CD4-positive, alpha-beta T cell (primary cell): ENCODE results near the gene E2F2. TPM values are rescaled to one million over a fixed set of nuclear protein-coding genes. Genes with fewer than 3 reads are reported as not detected.

Experiments used
- ATAC-seq: fragments of 200-7000 bp; cut with Tn5 transposase; one replicate; pipeline ENCODE4 v1.10.0; 2022; ENCODE audit warnings: mild to moderate bottlenecking; ENCODE audit not compliant: poor library complexity
- CTCF ChIA-PET: fragments of 350-600 bp; sonication (Branson Sonifier 250); formaldehyde crosslinking; loops from one replicate; lab custom pipeline; 2021; ENCODE audit warnings: antibody characterized with exemption, inconsistent platforms; lab: Charles Lee
- POLR2A ChIA-PET: fragments of 350-600 bp; sonication (Branson Sonifier 250); formaldehyde crosslinking; loops from one replicate; lab custom pipeline; 2021; ENCODE audit warnings: antibody characterized with exemption, inconsistent platforms; lab: Charles Lee
- DNase-seq, 14 experiments: peaks; one replicate each; pipeline ENCODE4 v3.0.0-alpha.2; 2013 to 2020; ENCODE audit warnings: mixed read lengths in 2 of 14
- H3K27ac ChIP-seq, 2 donors: one replicate each; pipeline versions ENCODE4 v1.5.1 to v1.7.0; 2013; ENCODE audit warnings: low read length in 2 of 2, low read depth in 1 of 2, mild to moderate bottlenecking in 1 of 2
- H3K27me3 ChIP-seq, 2 experiments: 1 replicate in 1 of 2; 2 replicates in 1 of 2; pipeline versions ENCODE4 v1.6.1 to v1.7.0; 2013; ENCODE audit warnings: low read length in 2 of 2, control low read depth in 1 of 2, mild to moderate bottlenecking in 1 of 2, moderate library complexity in 1 of 2; ENCODE audit not compliant: insufficient read depth in 2 of 2, control insufficient read depth in 1 of 2
- H3K36me3 ChIP-seq: one replicate; pipeline ENCODE4 v1.6.1; 2013; ENCODE audit warnings: low read length, control low read depth; ENCODE audit not compliant: insufficient read depth
- H3K4me1 ChIP-seq: one replicate; pipeline ENCODE4 v1.6.1; 2013; ENCODE audit warnings: low read length, control low read depth; ENCODE audit not compliant: insufficient read depth
- H3K4me3 ChIP-seq: one replicate; pipeline ENCODE4 v1.5.1; 2013; ENCODE audit warnings: mild to moderate bottlenecking, low read length, moderate library complexity
- H3K9me3 ChIP-seq, 2 experiments: 1 replicate in 1 of 2; 2 replicates in 1 of 2; pipeline versions ENCODE4 v1.6.1 to v1.7.0; 2013; ENCODE audit warnings: low read length in 2 of 2, mild to moderate bottlenecking in 2 of 2, control low read depth in 1 of 2, moderate library complexity in 1 of 2; ENCODE audit not compliant: control insufficient read depth in 1 of 2, insufficient read depth in 1 of 2
- H3K27ac Mint-ChIP-seq: one replicate; pipeline ENCODE4 v1.8.0; 2020; ENCODE audit warnings: mixed read lengths
- H3K27me3 Mint-ChIP-seq: one replicate; pipeline ENCODE4 v1.8.0; 2021; ENCODE audit warnings: mixed read lengths
- H3K36me3 Mint-ChIP-seq: one replicate; pipeline ENCODE4 v1.8.0; 2021; ENCODE audit warnings: low read depth, mixed read lengths
- H3K4me1 Mint-ChIP-seq: one replicate; pipeline ENCODE4 v1.8.0; 2021; ENCODE audit warnings: low read depth, mixed read lengths
- H3K4me3 Mint-ChIP-seq: one replicate; pipeline ENCODE4 v1.8.0; 2020; ENCODE audit warnings: mild to moderate bottlenecking, mixed read lengths
- H3K9me3 Mint-ChIP-seq: one replicate; pipeline ENCODE4 v1.8.0; 2020; ENCODE audit warnings: mixed read lengths
- intact Hi-C, 2 experiments: fragments of 100-400 bp; cut with DNase I in 1 of 2; cut with micrococcal nuclease in 1 of 2; formaldehyde crosslinking; loops; one replicate each; pipeline versions ENCODE4 v1.15.1 to v1.9.0; 2023 to 2025; cut with DNase I, micrococcal nuclease
- total RNA-seq, 174 experiments: library from RNA in 2 of 174; stranded (reverse) in 2 of 174; gene quantifications; one replicate each; pipeline ENCODE4 v1.2.3 and lab custom pipeline; 2021 to 2026
- TF ChIP-seq, protein P1 (sequence below): fragments of 200-600 bp; IDR thresholded peaks from one replicate; pipeline ENCODE4 v1.8.0; 2022; ENCODE audit warnings: antibody characterized with exemption, mild to moderate bottlenecking

E2F2 gene
- total RNA-seq, 2 experiments from 2014 or later: 0.50 to 0.69 TPM

DNA sequence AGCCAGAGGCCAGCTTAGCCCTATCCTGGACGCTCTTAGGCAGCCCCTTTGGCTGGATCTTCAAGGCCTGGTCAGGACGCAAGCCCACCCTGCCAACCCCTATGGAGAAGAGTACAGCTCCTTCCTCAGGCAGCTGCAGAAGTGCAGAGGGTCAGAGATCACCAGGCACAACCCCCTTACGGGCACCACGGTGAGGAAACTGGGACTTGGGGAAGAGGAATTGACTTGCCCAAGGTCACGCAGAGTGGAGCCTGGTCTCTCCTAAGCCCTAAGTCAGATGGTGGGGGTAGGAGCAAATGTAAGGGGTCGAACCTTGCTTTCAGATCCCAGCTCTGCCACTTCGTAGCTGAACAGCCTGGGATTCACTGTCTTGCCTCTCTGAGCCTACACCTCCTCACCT is 3.7 kb downstream of the E2F2 start:
- CTCF ChIA-PET: interaction anchor here (0.7 to 5.4 kb wide), 8 partner anchors 13 to 490 kb away, joined by 3 to 63 read pairs (median 8); partner anchors contain the start of genes ASAP3 and RPL11
- POLR2A ChIA-PET: interaction anchor here (0.7 to 5.9 kb wide), 12 partner anchors 9 to 1903 kb away, joined by 3 to 38 read pairs (median 5); partner anchors contain the start of genes HNRNPR, ID3, MACO1 and RPL11
- H3K4me1 ChIP-seq: peaks cover 88% of the 10 kb centered on the region
- intact Hi-C loops: no loop called here
- H3K9me3 ChIP-seq: no peaks in the 10 kb centered on the region
- ATAC-seq (no peak), DNase-seq (no peak)
- peak overlapping the region in 1 of 2 donors; percentile 58 for H3K27ac ChIP-seq
- no peaks in the 10 kb centered on the region for H3K36me3 ChIP-seq
- H3K27ac Mint-ChIP-seq: peak overlapping the region; percentile 88
- TF ChIP-seq, protein P1, sequence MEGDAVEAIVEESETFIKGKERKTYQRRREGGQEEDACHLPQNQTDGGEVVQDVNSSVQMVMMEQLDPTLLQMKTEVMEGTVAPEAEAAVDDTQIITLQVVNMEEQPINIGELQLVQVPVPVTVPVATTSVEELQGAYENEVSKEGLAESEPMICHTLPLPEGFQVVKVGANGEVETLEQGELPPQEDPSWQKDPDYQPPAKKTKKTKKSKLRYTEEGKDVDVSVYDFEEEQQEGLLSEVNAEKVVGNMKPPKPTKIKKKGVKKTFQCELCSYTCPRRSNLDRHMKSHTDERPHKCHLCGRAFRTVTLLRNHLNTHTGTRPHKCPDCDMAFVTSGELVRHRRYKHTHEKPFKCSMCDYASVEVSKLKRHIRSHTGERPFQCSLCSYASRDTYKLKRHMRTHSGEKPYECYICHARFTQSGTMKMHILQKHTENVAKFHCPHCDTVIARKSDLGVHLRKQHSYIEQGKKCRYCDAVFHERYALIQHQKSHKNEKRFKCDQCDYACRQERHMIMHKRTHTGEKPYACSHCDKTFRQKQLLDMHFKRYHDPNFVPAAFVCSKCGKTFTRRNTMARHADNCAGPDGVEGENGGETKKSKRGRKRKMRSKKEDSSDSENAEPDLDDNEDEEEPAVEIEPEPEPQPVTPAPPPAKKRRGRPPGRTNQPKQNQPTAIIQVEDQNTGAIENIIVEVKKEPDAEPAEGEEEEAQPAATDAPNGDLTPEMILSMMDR: no peak
- peaks cover 90% of the 10 kb centered on the region for H3K4me1 Mint-ChIP-seq
- peak overlapping the region; percentile 80 for H3K4me3 Mint-ChIP-seq
- H3K27me3 ChIP-seq: no peaks in the 10 kb centered on the region
- H3K27me3 Mint-ChIP-seq: no peaks in the 10 kb centered on the region
- H3K4me3 ChIP-seq: no peak overlapping the region
- H3K9me3 Mint-ChIP-seq: no peaks in the 10 kb centered on the region
- H3K36me3 Mint-ChIP-seq: no peaks in the 10 kb centered on the region

DNA sequence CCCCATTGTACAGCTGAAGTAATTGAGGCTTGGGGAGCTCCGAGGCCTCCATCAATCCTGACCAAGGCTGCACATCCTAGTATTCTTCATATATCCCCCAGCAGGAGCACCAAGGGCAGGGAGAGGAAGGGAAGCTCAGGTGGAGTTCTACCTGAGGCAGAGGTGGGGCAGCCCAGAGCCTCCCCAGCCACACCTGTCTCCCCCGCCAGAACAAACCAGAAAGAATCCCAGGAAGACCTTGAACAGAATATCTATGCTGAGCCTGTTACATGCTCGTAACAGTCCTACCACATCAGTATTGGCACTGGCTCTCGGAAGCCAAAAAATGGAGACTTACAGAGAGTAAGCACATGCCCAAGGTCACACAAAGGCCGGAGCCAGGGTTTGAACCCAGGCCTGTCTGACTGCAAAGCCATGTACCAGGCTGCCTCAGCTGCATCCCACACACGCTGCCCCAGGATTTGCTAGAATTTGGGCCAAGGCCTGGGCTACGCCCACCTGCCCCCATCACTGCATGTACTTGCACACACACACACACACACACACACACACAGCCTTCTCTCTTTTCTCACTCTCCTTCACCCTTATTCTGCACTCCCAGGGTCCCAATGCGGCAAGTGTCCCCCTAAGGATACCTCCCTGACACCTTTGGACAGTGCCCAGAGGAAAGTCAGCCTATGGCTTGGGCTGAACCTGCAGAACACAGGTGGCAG is 4.5 kb downstream of the E2F2 start:
- intact Hi-C loops: no loop called here
- H3K36me3 Mint-ChIP-seq: no peaks in the 10 kb centered on the region
- no peak overlapping the region for H3K4me3 ChIP-seq

DNA sequence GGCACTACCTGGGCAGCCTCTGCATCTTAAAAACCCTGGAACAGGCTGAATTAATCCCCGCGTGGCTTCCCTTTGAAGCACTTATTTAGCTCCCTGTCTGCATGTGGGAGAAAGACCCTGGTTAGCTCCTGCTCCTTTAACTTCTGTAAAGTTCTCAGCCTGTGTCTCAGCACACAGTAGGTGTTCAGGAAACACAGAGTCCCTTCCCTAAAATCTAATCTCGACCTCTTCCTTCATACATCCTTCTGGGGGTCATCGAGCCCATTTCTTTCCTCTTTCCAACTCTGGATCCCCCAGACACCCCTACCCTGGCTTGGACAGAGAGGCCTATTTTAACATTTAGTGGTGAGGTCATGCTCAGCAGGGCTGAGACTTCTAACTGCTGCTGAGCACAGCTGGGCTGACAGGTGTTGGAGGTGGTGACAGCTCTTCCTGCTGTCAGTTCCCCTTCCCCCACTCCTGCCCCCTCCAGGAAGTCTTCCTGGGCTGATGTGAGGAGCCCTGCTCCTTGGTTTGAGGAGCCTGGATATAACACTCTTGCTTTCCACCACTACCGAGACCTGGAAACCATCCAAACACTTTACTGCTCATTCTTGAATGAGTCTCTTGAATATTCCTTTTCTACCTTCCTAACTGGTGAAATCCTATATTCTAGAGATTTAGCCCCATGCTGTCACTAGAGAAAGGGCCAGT is 5.3 kb downstream of the E2F2 start:
- Histone ChIP-seq H3K36me3 (no peaks in the 10 kb centered on the region), H3K4me1 (peaks cover 73% of the 10 kb centered on the region), H3K9me3 (no peaks in the 10 kb centered on the region), H3K27me3 (no peaks in the 10 kb centered on the region), H3K4me3 (peak overlapping the region; percentile 10), H3K27ac (peak overlapping the region; percentile 24 to 58)
- Mint-ChIP-seq H3K27me3 (no peaks in the 10 kb centered on the region), H3K9me3 (no peaks in the 10 kb centered on the region), H3K4me1 (peaks cover 77% of the 10 kb centered on the region), H3K4me3 (peak overlapping the region; percentile 74), H3K36me3 (no peaks in the 10 kb centered on the region), H3K27ac (peak overlapping the region; percentile 88)
- ChIA-PET CTCF (interaction anchor here (1.7 to 3.2 kb wide), 4 partner anchors 14 to 112 kb away, joined by 7 to 21 read pairs (median 12); no protein-coding TSS in a partner anchor), POLR2A (interaction anchor here (0.7 to 5.9 kb wide), 8 partner anchors 10 to 101 kb away, joined by 3 to 38 read pairs (median 4); partner anchors contain the start of gene ID3)
- DNase-seq: peak in 4 of 14 experiments; percentile 36 to 74 (median 48)
- TF ChIP-seq, protein P1: no peak
- peak; percentile 20 for ATAC-seq
- intact Hi-C loops: no loop called here

More for the DNA sequence above, 4.5 kb downstream of the E2F2 start:
- Histone ChIP-seq H3K9me3 (no peaks in the 10 kb centered on the region), H3K27me3 (no peaks in the 10 kb centered on the region), H3K27ac (peak overlapping the region in 1 of 2 donors; percentile 58), H3K36me3 (no peaks in the 10 kb centered on the region), H3K4me1 (peaks cover 79% of the 10 kb centered on the region)
- no peaks in the 10 kb centered on the region for H3K27me3 Mint-ChIP-seq
- CTCF ChIA-PET: interaction anchor here (2.3 to 3.2 kb wide), 5 partner anchors 13 to 111 kb away, joined by 7 to 39 read pairs (median 17); partner anchors contain the start of gene ASAP3
- peak overlapping the region; percentile 74 for H3K4me3 Mint-ChIP-seq
- ATAC-seq: no peak
- DNase-seq: no peak
- TF ChIP-seq, protein P1: no peak
- no peaks in the 10 kb centered on the region for H3K9me3 Mint-ChIP-seq
- peaks cover 84% of the 10 kb centered on the region for H3K4me1 Mint-ChIP-seq
- POLR2A ChIA-PET: interaction anchor here (2.0 to 5.9 kb wide), 2 partner anchors 29 to 33 kb away, joined by 8 to 38 read pairs; partner anchors contain the start of gene ID3
- peak overlapping the region; percentile 88 for H3K27ac Mint-ChIP-seq
